HG02678 (cell line): Measurements from ENCODE around the gene NPFF.
A peak's percentile ranks its signal among the peaks of the same experiment; 100 is the strongest.

Experiments used
- ATAC-seq: cut with Tn5 transposase; IDR thresholded peaks from one replicate; pipeline ENCODE4 v1.9.1; 2021; ENCODE audit warnings: mild to moderate bottlenecking, moderate library complexity; ENCODE audit not compliant: unreplicated experiment

Gene NPFF

DNA sequence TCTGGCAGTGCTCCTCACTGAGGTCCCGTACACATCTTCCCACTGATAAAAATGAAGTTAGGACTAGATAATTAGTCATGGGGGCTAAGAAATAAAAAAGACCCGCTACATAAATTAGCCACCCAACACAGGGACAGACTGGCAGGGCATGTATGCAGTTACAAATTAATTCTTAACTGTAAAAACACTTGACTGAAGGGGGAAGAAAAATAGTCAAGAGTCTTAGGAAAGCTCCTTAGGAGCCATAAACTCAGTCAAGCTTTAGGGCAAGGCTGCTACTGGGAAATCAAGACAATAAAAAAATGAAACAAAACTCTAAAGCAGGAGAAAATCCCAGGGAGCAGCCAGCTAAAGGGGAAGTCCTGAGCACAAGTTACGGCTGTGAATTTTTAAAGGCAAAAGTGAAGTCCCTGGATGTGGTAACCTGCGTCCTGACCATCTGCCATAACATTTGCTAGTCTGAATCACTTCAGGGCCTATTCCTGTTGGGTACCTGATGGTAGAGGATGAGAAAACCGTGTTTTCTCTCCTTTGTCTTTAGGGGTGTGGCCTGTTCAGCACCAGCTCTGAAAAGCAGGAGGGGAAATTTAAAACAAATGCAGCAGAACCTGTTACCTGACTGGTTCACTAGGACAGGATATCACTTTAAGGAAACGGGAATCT, 7.5 kb upstream of the NPFF start:
- no peak for ATAC-seq

DNA sequence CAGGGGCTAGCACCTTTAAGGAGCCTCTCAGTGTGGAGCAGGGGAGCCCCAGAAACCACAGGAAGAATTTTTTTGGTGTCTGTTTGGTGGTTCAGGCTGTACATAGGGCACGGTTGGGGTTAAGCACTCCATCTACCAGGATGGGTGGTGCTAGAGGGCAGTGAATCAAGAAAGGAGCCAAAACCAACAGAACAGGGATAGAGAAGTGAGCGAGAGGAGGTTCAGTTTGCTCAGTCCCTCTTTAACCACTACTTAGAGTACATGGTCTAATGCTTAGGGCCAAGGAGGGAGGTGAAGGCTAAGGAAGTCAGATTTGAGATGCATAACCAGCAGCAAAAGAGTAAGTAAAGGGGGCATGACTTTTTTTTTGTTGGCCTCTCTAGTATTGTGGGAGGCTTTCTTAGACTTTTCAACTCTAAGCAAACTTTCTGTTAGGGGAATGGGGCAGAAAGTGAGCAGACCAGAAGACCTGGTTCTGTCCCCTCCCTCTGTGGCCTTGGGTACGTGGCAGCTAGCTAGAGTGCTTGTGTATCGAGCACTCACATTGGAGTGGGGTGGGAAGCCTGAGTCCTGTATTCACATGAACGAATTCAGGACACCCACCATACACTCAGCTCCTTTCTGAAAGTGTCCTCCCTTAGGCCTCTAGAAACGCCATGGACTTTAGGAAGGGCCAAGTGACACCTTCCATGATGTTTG, 6.6 kb upstream of the NPFF start:
- ATAC-seq = no peak

DNA sequence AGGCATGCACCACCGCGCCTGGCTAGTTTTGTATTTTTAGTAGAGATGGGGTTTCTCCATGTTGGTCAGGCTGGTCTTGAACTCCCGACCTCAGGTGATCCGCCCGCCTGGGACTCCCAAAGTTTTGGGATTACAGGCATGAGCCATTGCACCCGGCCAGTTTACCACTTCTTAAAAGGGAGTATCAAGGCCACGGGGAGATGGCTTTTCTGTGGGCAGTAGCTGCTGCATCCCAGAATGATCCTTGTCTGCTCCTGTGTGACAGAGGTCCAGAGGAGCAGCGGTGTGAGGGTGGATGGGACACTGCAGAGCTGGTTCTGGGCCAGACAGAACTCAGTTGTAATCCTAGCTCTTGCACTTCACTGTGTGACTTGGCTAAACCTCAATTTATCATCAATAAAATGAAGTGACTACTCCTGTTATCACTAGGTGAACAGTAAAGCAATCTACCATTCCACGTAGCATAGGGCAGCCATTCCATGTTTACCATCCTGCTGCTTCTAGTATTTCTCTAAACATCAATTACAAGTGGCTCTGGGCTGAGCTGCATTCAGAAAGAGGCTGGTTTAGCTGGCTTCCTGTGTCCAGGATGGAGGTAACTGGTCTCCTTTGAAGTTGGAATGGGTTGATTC, 3.0 kb upstream of the NPFF start:
- ATAC-seq = no peak

DNA sequence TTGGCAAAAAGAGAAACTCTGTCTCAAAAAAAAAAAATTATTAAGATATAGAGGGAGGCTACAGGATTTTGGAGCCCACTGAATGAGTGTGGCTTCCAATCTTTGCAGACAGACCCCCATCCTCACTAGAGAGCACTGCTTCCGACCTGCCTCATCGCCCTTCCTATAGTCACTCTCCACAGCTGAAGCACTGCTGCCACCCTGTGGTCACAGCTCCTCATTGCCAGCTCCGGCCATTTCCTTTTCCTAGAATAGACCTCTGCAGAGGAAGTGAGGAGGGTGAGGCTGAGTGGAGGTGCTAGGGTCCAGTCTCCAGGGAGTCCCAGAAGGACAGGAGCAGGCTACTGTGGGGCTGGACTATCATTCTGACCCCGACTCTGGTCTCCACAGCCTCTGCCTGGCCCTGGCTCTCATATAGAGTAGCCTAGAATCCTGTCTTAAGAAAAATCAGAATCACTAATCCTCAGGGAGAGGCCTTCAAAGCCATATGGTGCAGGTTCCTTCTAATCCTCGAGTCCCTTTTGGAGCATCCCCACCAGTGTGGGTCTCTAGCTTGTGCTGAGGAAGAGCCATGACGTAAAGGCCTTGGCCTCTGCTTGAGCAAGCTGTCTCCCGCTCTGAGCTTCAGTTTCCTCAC, 1.4 kb upstream of the NPFF start:
- ATAC-seq = peak; percentile 93

DNA sequence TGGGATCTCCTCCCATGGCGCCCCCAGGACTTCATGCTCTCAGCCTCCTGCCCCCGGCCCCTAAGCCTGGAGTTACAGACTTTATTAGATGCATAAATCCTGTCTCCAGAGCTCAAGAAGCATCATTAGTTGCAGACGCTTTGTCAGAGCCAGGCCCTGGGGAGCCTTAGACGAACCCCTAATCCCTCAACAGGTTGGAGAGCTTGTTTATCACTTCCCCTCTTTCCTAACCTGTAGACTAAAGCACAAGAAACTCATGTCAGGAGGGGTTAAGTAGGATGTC, 260 bp upstream of the NPFF start:
- no peak for ATAC-seq

DNA sequence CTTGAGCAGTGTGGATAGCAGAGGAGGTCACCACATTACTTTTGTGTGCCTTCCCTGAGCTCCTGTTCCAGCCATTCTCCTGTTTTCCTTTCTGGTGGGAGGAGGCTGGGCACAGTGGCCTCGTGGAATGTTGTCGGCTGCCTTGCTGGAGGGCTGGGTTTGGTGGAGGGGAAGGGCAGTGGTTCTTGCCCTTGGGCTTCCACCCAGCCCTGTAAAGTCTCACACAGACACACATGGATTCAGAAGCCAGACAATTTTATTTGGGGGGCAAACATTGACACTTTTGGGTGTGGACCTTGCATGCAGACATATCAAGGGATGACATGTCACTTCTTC, 866 bp downstream of the NPFF start:
- ATAC-seq = no peak

DNA sequence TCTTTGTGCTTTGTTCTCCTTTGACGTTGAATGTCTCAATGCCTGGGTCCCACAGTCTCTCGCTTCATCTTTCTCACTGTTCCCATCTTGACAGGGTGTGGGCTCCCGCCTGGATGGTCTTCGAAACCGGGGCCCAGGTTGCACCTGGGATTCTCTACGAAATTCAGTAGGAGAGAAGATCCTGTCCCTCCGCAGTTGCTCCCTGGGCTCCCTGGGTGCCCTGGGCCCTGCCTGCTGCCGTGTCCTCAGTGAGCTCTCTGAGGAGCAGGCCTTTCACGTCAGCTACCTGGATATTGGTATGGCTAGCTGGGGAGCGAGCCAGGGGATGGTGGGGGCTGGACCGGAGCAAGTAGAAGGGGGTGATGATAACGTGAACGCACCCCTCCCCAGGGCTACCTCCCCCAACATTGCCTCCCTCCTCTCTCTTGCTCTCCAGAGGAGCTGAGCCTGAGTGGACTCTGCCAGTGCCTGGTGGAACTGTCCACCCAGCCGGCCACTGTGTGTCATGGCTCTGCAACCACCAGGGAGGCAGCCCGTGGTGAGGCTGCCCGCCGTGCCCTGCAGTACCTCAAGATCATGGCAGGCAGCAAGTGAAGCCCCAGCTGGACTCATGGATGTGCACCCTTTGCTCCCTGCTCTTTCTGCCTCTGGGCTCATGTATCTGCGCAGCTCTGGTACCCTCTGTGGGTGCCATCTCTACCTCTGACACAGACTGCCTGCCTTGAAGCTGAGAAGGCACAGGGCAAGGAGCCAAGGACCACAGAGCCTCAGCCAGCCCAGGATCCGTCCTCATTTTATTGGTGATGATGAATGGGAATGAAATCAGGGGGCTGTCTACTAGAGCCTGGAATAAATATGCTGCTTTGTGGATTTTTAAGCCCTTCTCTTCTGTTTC, 1.5 kb downstream of the NPFF start:
- ATAC-seq = no peak

DNA sequence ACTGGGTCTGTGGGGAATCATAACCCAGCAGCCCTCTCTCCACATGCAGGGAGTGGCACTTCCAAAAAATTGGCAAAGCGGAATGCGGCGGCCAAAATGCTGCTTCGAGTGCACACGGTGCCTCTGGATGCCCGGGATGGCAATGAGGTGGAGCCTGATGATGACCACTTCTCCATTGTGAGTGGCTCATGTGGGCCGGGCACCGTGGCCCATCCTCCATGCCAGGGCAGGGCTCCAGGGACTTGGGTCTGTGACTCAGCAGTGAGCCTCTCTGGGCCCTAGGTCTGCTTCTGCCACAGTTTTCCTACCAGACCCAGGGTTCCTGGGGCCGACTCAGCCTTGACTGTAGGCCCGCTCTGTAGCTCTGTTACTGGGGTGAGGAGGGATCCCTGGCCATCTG, 2.2 kb downstream of the NPFF start:
- ATAC-seq = no peak

DNA sequence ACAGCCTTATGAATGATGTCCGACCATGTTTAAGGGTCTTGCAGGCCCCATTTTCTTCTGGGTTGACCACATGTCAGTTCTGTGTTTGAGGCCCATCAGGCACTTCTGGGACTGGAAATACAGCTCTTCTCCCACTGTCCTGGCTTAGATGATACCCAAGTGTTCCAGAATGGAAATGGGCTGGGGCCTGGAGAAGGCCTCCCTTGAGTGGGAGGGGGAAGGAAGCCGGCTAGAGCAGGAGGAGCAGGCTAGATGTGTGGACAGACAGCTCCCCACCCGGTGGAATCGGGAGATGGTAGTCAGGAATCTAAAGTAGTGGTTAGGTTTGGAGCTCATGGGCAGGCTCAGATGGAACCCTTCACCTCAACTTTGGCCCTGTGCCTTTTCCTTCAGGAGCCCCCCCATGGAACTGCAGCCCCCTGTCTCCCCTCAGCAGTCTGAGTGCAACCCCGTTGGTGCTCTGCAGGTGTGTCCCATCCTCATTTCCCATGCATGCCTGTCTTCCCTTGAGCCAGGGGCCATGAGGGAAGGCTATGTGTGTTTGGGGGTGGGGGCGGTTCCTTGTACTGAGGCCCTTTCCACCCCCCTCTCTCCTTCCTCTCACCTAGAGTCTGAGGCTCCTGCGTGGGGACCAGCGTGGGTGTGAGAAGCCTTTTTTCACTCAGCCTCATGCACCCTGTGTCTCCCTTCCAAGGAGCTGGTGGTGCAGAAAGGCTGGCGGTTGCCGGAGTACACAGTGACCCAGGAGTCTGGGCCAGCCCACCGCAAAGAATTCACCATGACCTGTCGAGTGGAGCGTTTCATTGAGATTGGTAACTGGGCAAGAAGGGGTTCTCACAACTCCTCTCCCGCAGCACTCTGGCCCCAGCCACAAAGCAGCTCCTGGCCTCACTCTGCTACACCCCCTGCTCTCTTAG, 3.0 kb downstream of the NPFF start:
- ATAC-seq = no peak

DNA sequence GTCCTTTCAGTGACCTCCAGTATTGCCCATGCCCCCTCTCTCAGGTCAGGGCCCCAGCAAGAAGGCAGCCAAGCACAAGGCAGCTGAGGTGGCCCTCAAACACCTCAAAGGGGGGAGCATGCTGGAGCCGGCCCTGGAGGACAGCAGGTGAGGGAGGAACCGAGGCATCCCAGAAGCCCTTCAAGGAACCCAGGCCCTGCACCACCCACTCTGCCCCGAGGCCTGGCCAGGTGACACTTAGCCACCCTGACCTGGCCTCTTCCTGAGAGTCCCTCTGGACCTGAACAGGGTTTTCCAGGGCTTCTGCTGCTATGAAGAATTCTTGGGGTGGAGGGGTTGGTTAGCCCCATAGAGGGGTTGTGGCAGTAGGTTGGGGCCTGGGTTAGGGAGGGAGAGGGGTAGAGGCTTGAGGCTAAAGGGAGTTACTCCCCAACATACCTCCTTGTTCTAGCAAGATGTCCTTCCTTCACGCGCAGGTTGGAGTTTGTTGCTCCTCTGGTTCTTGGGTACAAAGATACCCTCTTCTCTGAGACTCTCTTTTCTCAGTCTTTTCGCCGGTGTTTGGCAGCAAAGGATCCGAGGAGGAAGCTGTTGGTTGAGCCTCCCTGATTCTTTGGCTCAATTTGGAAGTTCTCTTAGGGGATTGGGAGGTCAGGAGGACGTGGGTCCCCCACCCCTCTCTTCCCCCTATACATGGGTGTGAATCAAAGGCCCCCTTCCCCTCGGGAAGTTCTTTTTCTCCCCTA, 4.1 kb downstream of the NPFF start:
- ATAC-seq = no peak

DNA sequence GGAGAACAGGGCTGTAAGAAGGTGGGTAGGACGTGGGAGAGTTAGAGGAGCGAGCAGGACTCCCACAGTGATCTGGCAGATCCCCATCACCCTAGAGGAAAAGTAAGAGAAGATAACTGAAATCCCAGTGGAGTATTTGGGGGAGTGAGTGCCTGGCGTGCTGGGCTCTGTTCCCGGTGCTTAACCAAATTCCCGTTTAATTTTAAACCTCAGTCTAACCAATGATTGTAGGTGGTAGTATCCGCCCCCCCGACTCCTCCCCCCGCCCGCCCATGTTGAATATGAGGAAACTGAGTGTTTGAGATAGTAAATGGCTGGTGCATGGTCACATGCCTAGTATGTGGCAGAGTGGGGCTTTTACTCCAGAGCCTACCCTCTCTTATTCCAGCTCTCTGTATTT, 5.0 kb downstream of the NPFF start:
- no peak for ATAC-seq

DNA sequence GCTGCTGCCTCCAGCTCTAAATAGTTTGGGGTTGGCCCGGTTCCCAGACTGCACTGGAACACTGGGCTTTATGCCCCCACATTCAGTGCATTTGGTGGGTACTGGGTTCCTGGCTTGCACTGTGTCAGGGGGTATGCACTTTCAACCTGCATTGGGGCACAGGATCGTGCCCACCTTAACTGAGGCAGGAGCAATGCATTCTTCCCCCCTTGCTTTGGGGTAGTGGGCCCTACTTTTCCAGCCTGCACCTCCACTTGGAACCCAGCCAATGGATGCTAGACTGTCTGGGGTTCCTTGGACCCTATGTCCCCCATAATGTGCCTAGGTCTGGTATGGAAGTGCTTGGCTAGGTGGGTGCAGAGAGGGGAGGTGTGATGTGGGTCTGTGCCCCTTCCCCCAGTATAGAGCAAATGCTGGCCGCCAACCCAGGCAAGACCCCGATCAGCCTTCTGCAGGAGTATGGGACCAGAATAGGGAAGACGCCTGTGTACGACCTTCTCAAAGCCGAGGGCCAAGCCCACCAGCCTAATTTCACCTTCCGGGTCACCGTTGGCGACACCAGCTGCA, 5.6 kb downstream of the NPFF start:
- no peak for ATAC-seq

DNA sequence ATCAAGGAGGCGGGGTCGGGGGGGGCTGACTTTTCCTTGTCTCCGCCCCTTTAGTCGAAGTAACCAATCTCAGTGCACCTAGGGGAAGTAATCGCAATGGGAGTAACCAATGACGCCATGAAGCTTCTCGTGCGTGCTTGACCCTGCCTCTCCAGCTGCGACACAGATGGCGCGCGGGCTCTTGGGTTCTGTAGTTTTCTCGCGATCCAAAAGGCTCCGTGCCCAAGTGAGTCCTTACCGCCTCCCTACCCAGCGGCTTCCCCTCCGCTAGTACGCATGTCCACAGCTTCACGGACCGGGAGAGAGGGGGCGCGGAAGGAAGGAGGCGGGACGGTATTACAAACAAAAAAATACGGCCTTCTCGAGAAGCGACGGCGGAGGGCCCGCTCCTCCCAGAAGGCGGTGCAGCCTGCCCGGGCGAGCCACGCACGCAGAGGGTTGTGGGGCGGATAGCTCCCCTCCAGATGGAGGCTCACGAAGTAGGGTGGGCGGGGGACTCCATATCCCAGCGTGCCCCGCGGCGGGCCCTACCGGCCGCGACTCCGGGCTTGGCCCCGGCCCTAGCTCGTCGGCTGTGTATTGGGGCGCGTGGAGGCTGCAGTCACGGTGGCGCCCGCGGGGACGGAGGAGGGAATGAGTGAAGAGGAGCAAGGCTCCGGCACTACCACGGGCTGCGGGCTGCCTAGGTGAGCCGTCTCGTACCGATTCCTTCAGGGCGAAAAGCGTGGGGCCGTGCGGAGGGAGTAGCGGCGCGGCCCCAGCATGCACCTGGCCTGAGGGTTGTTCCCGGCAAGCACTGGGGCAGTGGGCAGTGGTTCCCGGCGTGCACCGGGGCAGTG, 6.3 kb downstream of the NPFF start, which contains the start of gene TARBP2:
TARBP2 (plus strand) TSS at position 508 of the 839 bp plus-strand sequence; CDS start at position 634, 126 bp downstream.
- ATAC-seq = peak; percentile 76

DNA sequence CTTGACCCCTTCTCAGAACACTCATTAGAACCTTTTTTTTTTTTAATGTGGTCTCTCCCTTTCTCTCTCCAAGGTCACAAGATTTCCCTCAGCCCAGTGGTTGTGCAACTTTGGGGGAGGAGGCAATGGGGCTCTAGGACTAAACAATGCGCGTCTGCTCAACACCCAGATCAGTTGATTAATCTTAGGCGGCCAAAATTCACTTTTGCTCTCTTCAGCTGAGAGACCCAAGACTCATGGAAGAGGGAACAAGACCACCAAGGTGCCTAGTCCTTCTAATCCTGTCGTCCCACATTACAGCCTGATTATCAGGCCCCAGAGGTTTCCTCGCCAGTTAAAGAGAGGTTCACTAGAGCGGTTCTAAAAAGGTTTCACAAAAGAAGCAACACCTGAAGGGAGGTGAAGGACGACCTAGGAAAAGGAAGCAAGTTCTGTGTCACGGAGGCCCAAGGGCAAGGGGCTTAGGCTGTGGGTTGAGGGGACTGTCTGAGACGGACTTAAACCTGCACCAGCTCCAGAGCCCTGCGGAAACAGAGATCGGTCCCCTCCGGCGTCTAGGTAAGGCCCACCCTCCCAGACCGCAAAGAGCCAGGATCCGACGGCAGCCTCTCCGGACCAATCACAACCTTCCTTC, 7.0 kb downstream of the NPFF start:
- ATAC-seq = no peak

DNA sequence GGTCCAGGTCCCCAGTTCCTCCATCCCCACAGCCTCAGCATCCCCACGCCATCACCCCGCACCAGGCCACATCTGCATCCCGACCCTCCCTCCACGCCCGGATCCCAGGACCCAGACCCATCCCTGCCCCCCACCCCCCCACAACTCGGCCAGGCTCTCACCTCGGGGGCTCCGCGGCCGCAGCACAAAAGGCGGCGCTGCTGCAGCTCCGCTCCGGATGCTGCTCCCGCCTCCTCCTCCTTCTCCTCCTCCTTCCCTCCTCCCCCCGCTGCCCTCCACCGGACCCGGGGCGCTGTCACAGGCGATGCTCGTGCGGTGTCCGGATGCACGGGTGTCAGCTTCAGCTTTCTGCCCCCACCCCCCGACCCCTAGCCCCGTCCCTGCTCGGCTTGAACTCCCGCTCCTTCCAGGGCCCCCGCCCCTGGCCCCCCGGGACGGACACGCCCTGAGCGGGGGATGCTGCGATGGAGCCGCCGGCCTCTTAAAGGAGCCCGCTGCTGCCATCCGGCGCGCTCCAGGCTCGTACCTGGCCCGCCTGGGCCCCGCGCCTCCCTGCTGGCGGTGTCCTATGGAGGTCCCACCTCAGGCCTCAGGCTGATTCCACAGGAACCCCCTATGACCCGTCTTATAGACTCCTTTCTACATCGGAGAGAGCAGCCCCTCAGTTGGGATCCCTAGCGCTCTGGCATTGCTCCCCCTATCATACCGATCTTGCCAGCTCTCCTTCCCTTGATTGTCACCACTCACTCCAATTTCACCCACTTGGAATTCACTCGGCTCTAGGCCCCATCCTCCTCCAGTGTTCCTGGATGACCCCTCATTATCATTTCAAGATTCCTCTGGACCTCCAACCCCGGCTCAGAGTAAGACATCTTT, 7.8 kb downstream of the NPFF start, which contains the start of gene MAP3K12:
MAP3K12 (minus strand) TSS at position 193 of the 876 bp plus-strand sequence. CDS start 12,067 bp downstream, outside the sequence.
- ATAC-seq = no peak

DNA sequence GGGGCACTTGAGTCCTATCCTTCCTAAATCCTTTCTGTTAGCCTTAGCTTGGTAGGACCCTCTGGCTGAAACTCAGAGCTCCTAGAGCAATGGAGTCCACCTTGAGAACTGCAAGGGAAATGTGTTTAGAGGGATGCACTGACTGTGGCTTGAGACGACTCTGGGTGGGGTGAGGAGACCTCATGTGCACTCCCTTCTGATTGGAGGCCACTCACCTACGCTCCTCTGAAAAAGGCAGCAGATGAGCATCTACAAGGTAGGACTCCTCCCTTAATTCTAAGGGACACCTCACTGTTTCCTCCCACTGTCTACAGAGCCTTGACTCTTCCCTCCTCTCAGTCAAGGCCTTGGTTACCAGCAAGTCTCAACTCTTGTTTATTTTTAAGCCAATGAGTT, 9.1 kb downstream of the NPFF start:
- no peak for ATAC-seq

DNA sequence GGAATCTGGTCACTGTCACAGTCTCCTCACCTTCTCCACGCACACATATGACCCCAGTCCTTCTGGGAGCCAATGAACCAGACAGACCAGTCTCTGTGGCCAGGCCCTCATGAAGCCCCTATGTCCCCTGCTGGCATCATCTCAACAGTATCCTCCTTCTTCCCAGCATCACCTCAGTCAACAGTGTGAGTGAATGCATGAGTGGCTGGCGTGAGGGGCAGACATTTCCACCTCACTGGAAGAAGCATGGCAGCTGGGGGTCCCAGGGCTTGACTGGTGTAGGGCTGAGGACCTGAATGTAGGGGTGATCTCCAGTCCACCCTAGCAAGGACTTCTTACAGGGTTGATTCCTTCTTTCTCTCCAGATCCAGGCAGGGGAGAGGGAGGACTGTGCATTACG, 9.8 kb downstream of the NPFF start:
- ATAC-seq = no peak
